Epithelial cell of prostate (primary cell): ENCODE results near the gene KNG1.

ENCODE experiments used
- DNase-seq: peaks from one replicate; pipeline ENCODE4 v3.0.0-alpha.2; 2011; ENCODE audit warnings: low read depth, low spot score
- H3K27ac ChIP-seq: fragments of 450-650 bp; 2 replicates; pipeline ENCODE4 v1.5.1; 2017; ENCODE audit warnings: mild to moderate bottlenecking

KNG1 gene

DNA sequence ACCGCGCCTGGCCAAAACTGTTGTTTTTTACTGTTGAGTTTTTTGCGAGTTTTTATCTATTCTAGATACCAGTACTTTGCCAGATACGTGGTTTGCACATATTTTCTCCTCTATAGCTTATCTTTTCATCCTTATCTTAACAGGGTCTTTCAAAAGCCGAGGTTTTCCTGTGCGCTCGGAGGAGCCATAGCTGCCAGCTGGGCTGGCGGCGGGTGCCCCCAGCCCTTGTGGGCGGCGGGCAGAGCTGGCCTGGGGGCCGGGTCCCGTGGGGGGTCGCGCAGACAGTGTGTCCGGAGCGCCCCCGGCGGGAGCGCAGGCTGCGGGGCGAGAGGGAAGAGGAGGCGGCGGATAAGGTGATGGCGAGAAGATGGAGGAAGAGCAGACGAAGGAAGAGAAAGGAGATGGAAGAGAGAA lies 55.1 kb downstream of the KNG1 start:
- DNase-seq: no peak
- no peak overlapping the region for H3K27ac ChIP-seq

DNA sequence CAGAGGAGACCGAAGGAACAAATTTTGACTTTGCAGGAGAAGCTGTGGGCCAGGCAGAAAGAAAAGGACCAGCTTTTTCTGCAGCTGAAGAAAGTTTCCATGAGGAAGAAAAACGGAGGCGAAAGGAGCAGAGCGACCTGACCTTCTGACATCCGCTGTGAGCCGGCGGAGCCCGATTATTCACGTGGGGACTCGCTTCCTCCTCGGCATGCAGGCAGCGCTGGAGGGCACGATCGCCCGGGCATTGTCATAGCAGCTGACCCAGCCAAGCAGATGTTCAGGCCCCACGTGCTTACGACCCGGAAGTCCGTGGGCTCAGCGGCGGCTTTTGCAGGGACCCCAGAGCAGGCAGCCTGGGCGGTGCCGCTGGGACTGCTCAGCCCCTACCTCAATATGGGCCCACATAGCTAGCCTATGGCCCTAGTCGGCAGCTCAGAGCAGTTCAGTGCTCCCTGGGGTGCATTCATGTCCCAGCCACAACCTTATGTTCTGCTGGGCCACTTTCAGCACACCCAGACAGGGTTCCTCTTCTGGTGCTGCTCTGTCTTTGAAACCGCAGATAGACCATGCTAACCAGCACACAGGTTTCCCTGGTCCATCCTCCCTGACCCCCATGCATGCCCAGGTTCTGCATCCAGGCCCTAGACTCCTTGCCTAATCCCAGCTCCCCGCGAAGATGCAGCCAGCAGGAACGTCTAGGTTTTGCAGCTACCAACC lies 55.7 kb downstream of the KNG1 start:
- DNase-seq: no peak
- H3K27ac ChIP-seq: no peak overlapping the region

DNA sequence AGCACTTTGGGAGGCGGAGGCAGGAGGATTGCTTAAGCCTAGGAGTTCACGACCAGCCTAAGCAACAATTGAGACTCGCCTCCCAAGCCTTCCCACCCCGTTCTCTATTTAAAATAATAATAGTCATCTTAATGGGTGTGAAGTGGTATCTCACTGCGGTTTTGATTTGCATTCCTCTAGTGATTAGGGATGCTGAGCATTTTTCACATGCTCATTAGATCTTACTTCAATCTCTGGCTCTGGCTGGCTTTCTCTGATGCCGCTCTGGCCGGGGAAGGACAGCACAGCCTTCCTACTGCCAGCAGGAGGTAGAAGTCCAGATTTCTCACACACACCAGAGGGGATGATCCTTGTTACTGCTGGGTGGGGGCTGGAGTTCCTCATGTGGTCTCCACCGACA lies 58.8 kb downstream of the KNG1 start:
- no peak for DNase-seq
- H3K27ac ChIP-seq: no peak overlapping the region

DNA sequence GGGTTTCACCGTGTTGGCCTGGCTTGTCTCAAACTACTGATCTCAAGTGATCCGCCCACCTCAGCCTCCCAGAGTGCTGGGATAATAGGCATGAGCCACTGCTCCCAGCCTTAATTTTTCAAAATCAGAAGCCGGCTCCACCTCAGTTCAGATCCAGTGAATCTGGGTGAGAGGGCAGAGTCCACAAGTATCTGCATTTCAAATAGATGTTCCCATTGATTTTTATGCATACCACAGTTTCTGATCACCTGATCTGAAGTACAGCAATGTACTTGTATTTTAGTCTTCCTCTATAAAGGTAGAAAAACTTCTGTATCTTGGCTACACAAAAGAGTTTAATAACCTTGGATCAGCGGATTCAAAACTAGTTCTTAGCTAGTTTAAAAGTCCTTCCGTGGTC lies 62.0 kb downstream of the KNG1 start:
- H3K27ac ChIP-seq: no peak overlapping the region
- no peak for DNase-seq

DNA sequence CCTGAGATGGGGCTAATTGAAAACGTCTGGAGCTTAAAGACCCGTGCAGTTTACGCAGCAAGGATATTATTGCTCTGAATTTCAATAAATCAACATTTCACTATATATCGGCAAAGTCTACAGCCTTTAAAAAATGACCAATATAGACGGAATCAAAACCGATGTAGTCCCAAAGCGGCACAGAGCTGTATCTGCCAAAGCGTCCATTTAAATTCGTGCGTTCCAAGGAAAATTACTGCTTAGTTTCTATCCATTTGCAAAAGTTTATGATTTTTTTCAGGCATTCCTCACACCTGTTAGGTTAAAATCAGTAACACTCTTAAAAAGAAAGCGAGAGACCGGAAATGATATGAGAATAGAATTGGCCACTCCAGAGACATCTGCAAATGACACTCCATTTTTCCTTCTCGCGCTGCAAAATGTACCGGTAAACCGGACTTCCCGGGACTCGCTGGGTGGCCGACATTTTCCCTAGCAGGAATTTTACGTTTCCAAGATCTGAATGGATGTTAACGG lies 65.4 kb downstream of the KNG1 start:
- peak overlapping the region; percentile 97 for H3K27ac ChIP-seq
- no peak for DNase-seq

DNA sequence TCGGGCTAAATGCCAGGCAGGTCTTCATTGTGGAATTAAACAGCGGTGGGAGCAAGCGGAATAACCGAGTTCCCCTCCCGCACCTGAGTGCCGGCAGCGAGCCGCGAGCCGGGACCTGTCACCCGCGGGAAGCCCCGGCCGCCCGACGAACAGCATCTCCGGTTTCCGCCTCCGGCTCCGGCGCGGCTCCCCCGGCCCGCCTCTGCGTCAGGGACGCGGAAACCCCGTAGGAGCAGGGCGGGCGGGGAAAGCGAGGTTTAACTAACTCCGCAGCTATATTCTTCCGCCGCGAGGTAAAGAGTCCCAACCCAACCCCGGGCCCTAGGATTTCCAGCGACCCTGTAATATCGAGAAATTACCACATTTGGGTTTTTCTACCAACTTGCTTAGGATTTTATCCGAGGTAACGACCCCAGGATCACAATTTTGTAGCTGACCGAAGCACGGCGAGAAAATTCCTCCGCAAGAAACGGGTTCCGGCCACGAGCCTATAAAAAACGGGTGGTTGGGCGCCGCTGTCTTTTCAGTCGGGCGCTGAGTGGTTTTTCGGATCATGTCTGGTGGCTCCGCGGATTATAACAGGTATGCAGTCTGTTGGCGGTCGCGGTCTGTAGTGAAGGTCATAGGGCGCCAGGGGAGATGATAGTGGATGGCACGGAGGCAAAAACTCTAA lies 66.0 kb downstream of the KNG1 start, which contains the start of gene EIF4A2:
Gene EIF4A2, plus strand, starts transcription at position 520 of the 673 bp plus-strand sequence. Its CDS starts 34 bp downstream, at position 554.
- peak; percentile 46 for DNase-seq

DNA sequence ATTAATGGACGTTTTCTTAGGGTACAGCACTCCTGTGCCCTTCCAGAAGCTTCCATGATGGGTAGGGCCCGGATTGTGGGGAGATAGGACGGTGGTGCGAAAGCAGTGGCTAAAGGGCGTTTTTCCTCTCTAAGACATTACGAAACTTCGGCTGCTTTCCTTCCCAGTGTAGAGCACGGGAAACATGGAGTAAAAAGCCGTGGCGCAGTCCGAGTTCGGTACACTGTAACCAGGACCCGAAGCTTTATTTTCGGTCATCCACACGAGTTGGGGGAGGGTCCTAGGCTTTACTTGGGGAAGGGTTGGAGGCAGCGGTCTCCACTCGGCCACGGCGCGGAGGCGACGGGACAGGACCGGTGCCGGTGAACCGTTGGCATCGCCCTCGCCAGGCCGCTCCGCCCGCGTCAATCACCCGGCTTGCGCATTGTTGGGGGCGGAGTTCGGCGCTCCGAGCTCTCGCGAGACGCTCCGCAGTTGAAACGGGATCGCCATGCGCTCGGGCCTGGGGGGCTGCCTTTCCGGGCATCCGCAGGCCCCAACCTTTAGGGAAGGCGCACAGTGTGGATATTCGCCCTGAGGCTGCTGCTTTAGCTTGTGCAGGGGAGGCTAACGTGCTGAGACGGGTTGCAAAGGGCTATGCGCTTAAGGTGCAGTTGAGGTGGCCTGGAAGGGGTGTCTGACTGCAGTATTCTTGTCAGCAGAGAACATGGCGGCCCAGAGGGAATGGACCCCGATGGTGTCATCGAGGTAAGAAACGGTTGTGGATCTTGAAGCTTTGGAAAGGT lies 66.8 kb downstream of the KNG1 start:
- no peak for DNase-seq
- peak overlapping the region; percentile 97 for H3K27ac ChIP-seq

More for the DNA sequence above, 66.0 kb downstream of the KNG1 start, which contains the start of gene EIF4A2:
- peak within 1 kb of the TSS; percentile 97 for H3K27ac ChIP-seq

DNA sequence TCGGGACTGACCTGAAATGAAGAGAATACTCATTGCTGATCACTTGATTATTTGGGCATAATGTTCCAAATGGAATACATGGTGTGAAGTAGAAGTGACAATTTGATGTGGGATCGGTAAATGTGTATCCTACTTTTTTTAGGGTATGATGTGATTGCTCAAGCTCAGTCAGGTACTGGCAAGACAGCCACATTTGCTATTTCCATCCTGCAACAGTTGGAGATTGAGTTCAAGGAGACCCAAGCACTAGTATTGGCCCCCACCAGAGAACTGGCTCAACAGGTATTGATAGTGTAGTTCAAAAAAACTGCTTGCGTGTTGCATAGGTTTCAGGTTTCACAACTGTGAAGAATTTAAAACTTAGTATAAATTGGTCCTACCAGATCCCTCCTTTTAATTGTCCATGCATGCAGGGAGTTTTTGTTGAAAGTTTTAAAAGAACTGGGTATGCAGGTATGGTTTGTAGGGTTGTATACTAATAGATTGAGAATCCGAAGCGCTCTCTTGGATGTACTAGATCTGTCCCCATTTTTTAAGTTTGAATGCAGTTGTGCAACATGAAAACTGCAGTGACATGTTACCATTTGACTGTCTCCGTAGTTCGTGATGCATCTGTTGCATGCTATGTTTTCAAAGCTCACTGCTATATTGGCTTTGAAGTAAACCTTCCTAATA lies 67.8 kb downstream of the KNG1 start:
- peak overlapping the region; percentile 97 for H3K27ac ChIP-seq
- DNase-seq: no peak

DNA sequence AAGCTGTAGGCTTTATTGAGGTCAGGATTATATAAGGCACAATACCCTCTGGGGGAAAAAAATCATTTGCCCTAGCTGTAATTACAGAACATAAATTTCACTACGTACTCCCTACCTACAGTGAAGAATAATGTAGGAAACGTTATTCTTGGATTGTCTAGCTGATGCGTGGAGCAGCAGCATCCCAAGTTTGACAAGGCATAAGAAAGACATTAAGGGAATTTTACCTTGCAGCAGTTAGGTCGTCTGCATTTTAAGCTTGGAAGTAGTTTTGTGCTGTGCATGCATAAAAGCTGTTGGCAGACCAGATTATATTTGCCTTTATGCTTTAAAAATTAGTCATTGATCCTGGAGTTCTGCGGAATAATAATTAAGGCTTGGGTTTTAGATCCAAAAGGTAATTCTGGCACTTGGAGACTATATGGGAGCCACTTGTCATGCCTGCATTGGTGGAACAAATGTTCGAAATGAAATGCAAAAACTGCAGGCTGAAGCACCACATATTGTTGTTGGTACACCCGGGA lies 68.4 kb downstream of the KNG1 start:
- no peak for DNase-seq
- H3K27ac ChIP-seq: peak overlapping the region; percentile 97

DNA sequence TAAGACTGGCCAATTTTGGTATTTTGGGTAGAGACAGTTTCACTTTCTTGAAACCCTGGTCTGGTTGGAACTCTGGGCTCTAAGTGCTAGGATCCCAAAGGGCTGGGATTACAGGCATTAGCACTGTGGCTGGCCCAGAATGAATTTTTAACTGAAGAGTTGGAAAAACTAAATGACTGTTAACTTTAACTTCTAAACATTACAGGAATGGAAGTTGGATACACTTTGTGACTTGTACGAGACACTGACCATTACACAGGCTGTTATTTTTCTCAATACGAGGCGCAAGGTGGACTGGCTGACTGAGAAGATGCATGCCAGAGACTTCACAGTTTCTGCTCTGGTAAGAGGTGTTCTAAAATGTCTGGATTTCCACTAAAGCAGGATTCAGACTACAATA lies 69.8 kb downstream of the KNG1 start:
- no peak for DNase-seq
- H3K27ac ChIP-seq: peak overlapping the region; percentile 97

DNA sequence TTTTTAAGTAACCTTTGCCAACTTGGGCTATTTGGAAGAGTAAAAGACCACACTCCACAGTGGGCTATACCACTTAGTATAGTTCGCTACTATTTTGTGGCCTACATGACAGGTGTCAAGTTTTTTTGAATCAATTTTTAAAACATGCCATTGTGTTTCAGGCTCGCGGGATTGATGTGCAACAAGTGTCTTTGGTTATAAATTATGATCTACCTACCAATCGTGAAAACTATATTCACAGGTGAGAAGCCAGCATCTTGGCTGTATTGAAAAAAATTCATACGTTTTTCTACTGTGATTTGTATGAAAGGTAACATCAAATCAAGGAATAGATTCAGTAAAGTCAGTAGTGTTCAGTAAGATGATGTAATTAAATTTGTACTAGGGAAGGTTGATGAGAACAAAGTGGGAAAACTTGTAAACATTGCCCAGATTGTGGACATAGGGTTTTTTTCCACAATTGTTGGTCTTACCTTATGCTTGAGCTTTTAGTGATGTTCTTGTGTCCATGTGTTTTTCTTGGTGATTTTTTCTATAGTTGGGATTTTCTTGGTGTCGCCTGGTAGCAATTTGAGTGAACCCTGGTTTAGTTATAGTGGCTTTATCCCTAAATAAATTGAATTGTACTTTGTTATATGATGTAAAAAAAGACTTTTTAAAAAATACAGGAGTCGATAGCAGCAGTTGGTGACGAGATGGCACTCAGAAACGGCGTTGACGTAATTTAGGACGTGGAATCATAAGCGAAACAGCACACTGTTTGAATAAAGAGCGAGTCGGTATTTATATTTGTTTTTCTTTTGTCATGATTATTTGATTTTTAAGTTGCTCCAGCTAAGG lies 70.7 kb downstream of the KNG1 start:
- peak overlapping the region; percentile 97 for H3K27ac ChIP-seq
- no peak for DNase-seq

DNA sequence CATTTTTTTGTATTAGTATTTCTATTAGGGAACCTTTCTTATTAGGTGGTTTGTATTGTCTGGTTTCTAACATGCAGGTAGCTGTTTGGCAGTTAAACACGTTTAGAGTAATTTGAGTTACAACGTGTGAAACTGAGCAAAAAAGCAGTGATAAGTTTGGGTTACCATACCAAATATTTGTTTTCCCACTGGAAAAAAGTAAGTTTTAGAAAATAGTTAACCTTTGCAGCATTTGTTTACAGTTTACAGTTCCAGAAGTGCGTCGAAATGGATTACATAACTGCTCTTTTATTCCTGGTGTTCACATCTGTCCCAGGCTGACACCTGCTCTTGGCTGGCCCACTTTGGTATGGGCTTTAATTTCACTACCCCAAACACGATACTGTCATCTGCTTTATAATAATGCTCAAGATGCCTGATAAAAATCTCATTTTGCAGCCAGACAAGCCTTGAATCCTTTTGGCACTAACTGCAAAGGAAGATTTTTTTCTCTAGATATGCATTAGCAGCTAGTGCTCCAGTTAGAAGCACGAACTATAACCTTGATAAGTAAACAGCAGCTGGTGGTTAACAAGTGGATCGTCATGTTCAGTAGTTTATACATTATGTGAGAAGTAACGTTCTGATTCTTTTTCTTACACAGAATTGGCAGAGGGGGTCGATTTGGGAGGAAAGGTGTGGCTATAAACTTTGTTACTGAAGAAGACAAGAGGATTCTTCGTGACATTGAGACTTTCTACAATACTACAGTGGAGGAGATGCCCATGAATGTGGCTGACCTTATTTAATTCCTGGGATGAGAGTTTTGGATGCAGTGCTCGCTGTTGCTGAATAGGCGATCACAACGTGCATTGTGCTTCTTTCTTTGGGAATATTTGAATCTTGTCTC lies 71.6 kb downstream of the KNG1 start:
- no peak for DNase-seq
- H3K27ac ChIP-seq: peak overlapping the region; percentile 97

DNA sequence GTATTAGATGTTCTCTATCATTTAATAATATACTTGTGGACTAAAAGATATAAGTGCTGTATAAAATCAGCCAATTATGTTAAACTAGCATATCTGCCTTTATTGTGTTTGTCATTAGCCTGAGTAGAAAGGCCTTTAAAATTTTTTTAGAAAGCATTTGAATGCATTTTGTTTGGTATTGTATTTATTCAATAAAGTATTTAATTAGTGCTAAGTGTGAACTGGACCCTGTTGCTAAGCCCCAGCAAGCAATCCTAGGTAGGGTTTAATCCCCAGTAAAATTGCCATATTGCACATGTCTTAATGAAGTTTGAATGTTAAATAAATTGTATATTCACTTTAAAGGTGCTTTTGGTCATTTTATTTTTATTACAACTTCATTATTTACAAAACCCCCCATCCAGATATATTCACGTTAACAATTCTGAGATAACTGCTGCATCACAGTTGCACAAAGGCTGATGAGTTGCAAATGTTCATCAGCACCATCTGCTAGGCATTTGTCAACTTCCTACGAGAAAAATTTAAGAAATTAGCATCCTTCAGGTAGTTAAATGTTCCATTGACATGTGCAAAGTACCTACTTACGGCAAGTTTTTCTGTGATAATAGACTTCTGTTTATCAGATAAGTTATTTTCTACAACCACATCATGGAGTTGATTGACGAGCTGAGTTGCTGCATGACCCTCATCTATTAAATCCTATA lies 72.5 kb downstream of the KNG1 start:
- no peak for DNase-seq
- peak overlapping the region; percentile 48 for H3K27ac ChIP-seq

DNA sequence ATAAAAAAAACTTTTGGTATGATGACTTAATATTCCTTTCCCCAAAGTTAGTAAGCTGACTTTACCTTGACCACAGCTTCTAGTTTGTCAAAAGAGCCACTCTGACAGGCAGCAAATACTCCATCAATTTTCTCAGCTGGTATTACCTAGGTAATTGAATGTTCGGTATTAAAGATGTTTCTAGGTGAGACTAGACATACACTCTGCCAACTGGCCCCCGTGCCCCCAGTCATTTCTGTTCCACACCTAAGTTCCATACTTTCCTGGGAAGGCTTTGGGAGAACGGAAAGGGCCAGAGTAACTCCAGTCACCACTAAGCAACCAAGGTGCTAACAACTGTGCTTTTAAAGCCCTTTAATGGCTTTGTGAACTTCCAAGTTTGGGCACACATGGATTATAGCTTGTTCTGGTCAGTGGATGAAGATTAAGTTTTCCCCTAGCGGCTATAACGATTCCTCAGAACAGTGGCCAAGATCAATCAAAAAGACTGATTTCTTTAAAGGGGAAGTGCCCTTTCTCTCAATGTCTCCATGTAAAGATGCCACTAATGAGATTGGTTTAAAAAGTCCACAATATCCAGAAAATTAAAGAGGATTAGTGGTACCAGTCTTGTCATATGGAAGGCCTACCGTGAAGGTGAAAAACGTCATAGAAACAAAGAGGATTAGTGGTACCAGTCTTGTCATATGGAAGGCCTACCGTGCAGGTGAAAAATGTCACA lies 73.3 kb downstream of the KNG1 start:
- peak overlapping the region; percentile 48 for H3K27ac ChIP-seq
- no peak for DNase-seq
